IPS-18c (cell line): Measurements from ENCODE around the gene SLC22A5.
"Not testable (repeated sequence)": the region's sequence is repeated elsewhere in the genome, so short reads cannot be mapped to it uniquely, and the experiment has no call there.

Source experiments
- H3K4me3 ChIP-seq: 2 replicates; pipeline ENCODE4 v1.7.0; 2013; ENCODE audit warnings: low read depth, mild to moderate bottlenecking, low read length, moderate library complexity; ENCODE audit not compliant: insufficient read depth
- H3K9me3 ChIP-seq: one replicate; pipeline ENCODE4 v1.6.1; 2013; ENCODE audit warnings: mild to moderate bottlenecking, low read length, moderate library complexity; ENCODE audit not compliant: control insufficient read depth, insufficient read depth

The SLC22A5 gene

GRCh38 chr5:132396589-132397031 is 27.1 kb downstream of the SLC22A5 start:
- Histone ChIP-seq H3K4me3 (no peak overlapping the region), H3K9me3 (no peaks in the 10 kb centered on the region)

GRCh38 chr5:132397224-132397623 is 27.7 kb downstream of the SLC22A5 start:
- H3K4me3 ChIP-seq, result no peak overlapping the region

GRCh38 chr5:132397936-132398675 is 28.6 kb downstream of the SLC22A5 start:
- H3K9me3 ChIP-seq, H3K4me3 ChIP-seq: not testable (repeated sequence)

More at GRCh38 chr5:132397224-132397623, 27.7 kb downstream of the SLC22A5 start:
- no peaks in the 10 kb centered on the region for H3K9me3 ChIP-seq

GRCh38 chr5:132404041-132404440 is 34.5 kb downstream of the SLC22A5 start:
- H3K9me3 ChIP-seq, H3K4me3 ChIP-seq: not testable (repeated sequence)

- Histone ChIP-seq H3K9me3 (no peaks in the 10 kb centered on the region), H3K4me3 (no peak overlapping the region)
These were observed 36.1 kb downstream of the SLC22A5 start for GRCh38 chr5:132405646-132406045.

DNA sequence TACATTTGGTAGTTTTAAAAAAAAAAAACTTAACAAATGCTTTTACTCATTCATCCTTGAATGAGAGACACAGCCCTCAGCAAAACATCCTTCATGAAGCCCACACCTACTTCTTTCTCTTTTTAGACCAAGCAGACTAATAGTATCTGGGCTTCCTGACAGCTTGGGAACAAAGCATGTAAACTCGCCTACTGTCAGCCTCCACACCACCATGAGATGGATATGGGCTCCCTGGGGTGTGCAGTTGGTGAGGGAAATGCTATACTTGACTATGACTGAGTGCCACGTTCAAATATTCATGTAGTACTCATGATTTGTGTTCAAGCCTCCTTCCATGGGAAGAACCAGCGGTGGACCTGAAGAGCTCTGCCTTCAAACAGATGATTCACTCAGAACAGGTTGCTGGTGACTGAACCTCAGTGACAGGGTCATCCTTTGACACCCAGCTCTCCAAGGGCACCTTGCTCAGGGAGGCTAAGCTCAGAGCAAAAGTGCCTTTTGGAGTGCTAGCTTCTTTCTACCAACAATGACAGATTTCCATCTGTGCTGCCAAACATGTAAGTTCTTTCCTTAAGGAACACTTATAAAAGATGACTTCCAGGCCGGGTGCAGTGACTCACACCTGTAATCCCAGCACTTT is 36.8 kb downstream of the SLC22A5 start:
- H3K9me3 ChIP-seq, result no peaks in the 10 kb centered on the region
- no peak overlapping the region for H3K4me3 ChIP-seq

DNA sequence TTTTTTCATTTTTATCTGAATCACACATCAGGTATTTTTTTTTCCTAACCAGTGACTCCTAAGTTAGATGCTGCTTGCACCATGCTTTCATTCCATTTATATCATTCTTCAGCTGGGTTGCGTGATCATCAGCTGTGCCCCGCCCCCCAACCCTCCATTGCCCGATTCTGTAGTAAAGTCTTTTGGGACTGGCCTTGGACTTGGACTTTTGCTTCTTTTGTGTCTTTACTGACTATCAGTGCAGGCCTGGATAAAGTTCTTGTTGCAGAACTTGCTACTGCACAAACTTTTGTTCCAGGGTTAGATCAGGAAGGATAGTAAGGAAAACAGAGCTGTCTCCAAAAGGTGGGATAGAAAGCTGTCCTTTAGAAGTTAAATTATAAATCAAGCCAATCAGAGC is 38.5 kb downstream of the SLC22A5 start:
- no peaks in the 10 kb centered on the region for H3K9me3 ChIP-seq
- H3K4me3 ChIP-seq, result no peak overlapping the region

DNA sequence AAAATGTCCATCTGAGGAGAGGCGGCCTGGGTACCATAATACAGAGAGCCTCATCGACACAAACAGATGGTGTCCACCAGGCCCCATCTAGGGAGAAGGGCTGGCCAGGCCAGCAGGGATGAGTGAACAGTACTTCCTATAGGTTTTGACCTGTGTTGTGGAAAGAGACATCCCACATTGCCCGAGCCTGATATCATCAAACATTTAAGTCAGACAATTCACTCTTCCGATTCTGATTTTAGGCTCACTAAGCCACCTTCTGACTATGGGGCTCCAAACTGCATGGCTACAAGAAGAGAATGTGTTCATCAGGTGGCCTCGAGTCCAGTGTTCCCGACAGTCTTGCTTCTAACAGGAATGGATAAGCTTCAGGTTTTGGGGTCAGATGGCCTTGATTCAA is 38.9 kb downstream of the SLC22A5 start:
- Histone ChIP-seq H3K4me3 (no peak overlapping the region), H3K9me3 (no peaks in the 10 kb centered on the region)

DNA sequence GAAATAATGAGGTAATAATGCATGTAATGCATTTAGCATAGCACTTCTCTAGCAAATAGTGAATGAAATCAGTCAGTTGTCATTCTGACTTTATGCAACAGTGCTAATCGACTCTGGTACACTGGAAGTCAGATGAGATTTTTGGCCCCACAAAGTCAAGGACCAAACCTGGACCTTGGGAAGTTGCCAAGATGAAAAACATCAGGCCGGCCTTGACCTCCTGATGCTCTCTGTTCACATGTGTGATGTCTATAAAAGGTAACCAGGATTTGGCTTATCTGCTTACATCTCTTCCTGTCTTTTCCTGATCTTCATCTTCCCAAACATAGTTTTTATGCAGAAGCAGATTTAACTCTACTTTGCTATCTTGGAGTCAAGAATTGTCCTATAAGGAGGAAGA is 39.5 kb downstream of the SLC22A5 start:
- Histone ChIP-seq H3K4me3 (no peak overlapping the region), H3K9me3 (no peaks in the 10 kb centered on the region)

GRCh38 chr5:132410451-132411303 is 41.2 kb downstream of the SLC22A5 start:
- H3K9me3 ChIP-seq, result no peaks in the 10 kb centered on the region
- H3K4me3 ChIP-seq, result peak overlapping the region; percentile 59

DNA sequence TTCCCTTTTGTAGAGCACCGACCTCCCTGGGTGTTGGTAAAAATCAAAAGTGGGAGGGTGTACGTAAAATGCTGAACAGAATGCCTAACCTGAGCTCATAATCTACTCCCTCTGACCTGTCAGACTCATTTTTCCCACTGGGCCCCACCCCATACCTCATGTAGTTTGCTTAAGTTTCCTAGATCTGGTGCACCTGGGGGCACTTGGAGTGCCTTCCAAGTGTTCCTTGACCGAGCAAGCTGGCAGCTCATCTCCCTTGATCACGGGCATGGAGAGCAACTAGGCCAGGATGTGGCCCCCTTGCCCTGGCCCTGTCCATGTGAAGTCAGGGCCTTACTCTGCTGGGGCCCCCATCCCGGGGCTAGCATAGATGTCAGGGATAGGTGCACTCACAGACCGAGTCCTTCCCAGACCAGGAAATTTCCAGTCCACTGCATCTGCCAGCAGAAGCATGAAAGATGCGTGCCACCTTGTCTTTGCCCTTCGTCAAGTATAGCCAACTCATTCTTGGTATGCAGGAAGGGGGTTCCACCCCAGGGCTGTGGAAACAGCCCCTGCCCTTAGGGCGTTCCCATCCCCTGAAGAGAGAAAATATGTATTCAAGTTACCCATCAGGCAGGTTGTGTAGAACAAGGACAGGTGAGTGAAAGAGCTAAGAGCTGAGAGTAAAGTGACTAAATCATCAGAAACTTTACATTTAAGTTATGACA is 41.9 kb downstream of the SLC22A5 start:
- Histone ChIP-seq H3K9me3 (no peaks in the 10 kb centered on the region), H3K4me3 (peak overlapping the region; percentile 59)

DNA sequence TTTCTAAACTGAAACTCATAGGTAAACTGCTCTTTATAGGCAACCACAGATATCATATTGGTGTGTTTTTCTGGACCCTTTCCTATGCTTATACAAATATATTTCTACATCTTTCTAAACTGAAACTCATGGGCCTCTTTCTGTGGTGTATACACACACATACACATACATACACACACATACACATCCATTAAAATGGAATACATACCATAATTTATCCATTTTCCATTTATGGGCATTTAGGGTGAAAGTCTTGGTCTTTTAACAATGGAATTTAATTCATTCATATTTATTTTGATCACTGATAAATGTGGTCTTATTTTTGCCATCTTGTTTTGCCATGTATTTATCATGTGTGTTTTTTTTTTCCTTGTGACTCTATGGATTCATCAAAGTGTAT is 44.1 kb downstream of the SLC22A5 start:
- Histone ChIP-seq H3K9me3 (no peaks in the 10 kb centered on the region), H3K4me3 (no peak overlapping the region)

GRCh38 chr5:132414634-132415378 is 45.3 kb downstream of the SLC22A5 start:
- Histone ChIP-seq H3K4me3 (no peak overlapping the region), H3K9me3 (no peaks in the 10 kb centered on the region)

- not testable (repeated sequence) for H3K4me3 ChIP-seq, H3K9me3 ChIP-seq
These were observed 46.0 kb downstream of the SLC22A5 start for GRCh38 chr5:132415516-132415915.

- Histone ChIP-seq H3K4me3 (no peak overlapping the region), H3K9me3 (no peaks in the 10 kb centered on the region)
These were observed 46.9 kb downstream of the SLC22A5 start for GRCh38 chr5:132416306-132417009.

DNA sequence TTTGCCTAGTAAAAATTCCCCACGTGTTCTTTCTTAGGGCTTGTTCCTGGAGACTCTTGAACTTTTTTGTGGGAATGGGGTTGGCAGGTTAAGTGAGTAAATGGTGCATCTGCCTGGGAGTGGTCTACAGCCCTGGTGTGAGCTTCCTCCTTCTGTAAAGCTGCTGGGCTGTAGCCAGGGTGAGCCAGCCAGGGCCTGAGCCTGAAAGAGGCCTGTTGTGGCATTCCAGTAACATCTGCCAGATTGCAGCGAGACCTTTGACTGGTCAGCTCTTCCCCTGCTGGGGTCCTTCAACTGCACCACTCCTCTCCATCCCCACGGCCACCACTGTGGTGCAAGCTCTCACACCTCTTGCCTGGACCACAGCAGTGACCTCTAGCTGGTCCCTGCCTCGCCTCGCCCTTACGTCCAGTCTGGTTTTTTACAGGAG is 47.5 kb downstream of the SLC22A5 start:
- Histone ChIP-seq H3K4me3 (no peak overlapping the region), H3K9me3 (no peaks in the 10 kb centered on the region)
